GM12892 (cell line): ENCODE data around the gene CERS6.

Source experiments
- POLR2A ChIP-seq: IDR thresholded peaks from 2 replicates; pipeline ENCODE4 v1.6.1; 2011; ENCODE audit warnings: low read depth, low read length, control low read depth
- POLR2AphosphoS5 ChIP-seq: IDR thresholded peaks from 2 replicates; pipeline ENCODE4 v1.6.1; 2011; ENCODE audit warnings: low read depth, low read length, control low read depth
- TAF1 ChIP-seq: IDR thresholded peaks from 2 replicates; pipeline ENCODE4 v1.6.1; 2011; ENCODE audit warnings: low read depth, mild to moderate bottlenecking, control low read depth, low read length, borderline replicate concordance

DNA sequence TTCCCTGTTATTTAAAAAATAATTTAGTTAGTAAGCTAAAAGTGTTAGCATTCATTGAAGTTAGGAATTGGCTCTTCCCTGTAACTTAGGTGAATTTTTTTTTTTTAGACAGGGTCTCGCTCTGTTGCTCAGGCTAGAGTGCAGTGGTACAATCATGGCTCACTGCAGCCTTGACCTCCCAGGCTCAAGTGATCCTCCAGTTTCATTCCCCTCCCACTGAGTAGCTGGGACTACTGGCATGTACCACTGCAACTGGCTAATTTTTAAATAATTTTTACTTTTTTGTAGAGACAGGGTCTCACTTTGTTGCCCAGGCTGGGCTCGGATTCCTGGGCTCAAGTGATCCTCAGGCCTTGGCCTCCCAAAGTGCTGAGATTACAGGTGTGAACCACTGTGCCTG, 66.4 kb downstream of the CERS6 start:
- no peak for TF ChIP-seq POLR2A
- TF ChIP-seq POLR2AphosphoS5, result no peak
- TF ChIP-seq TAF1, result no peak
